Neural progenitor cell (in vitro differentiated cells): Measurements from ENCODE around the gene CACNG5.

Experiments used
- CTCF ChIP-seq: fragments of 200-600 bp; sonication (generic); IDR thresholded peaks from 2 replicates; pipeline ENCODE4 v1.5.1; 2017; ENCODE audit warnings: antibody characterized with exemption, mild to moderate bottlenecking
- EZH2phosphoT487 ChIP-seq: fragments of 200-600 bp; sonication (generic); IDR thresholded peaks from 2 replicates; pipeline ENCODE4 v1.6.1; 2017; ENCODE audit warnings: antibody characterized with exemption

GRCh38 chr17:66837226-66837625, 2.3 kb downstream of the CACNG5 start:
- TF ChIP-seq CTCF (no peak), EZH2phosphoT487 (no peak)
